Lung microvascular endothelial cell (primary cell): ENCODE measurements around the gene PTTG1IP. TPM values are rescaled to one million over a fixed set of nuclear protein-coding genes. Genes with fewer than 3 reads are reported as not detected.

ENCODE experiments used
- DNase-seq, 2 donors: peaks; one replicate each; pipeline versions ENCODE4 v3.0.0 to v3.0.0-alpha.2; 2010; ENCODE audit warnings: low read depth in 2 of 2
- total RNA-seq: library from RNA; depleted of rRNA; stranded (reverse); fragments of >200 nt; gene quantifications from 2 replicates; pipeline ENCODE4 v1.2.1, GENCODE V29; 2014

Gene PTTG1IP
- total RNA-seq, 1 donor from 2014 or later, result 379 TPM

DNA sequence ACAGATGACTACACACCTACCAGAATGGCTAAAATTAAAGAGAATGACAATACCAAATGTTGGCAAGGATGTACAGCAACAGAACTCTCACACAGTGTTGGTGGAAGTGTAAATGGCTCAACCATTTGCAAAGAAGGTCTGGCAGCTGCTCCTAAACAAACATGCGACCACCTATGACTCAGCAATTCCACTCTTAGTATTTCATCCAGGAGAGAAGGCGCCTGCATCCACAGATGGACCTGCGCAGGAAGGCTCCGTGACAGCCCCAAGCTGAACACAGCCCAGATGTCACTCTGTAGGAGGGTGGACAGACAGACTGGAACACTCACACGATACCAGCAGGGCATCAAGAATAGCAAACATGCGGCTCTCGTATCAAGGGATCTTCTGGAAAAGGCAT is 6.7 kb downstream of the PTTG1IP start:
- DNase-seq, result peak; percentile 76 to 85

DNA sequence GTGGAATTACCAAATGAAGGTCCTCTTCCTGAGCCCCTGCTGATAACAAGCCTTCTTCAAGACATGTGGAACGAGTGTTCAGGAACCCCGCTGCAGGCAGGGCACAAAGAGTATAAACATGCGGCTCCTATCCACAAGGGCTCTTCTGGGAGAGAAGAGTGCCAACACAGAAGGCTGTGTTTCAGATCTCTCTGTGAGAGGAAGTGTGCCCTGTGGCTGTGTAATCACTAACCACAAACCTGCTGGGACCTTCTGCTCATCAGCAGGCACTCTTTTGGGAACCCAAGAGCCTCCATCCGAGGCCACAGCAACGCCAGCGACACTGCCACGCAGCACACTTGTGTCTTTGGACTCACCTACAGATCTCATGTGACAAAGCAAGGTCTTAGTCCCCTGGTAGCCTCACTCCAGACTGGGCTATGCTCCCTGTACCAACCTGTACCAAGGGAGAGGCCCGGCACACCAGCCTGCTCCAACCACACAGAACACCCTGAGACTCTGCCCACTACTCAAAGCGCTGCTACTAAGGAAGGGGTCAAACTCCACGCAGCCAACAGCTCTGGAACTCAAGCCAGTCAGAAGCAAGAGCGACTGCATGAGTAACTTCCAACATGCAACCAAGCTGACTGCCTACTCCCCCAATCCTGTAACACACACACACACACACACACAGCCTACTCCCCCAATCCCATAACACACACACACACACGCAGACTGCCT is 7.8 kb downstream of the PTTG1IP start:
- peak in 1 of 2 donors; percentile 23 for DNase-seq

DNA sequence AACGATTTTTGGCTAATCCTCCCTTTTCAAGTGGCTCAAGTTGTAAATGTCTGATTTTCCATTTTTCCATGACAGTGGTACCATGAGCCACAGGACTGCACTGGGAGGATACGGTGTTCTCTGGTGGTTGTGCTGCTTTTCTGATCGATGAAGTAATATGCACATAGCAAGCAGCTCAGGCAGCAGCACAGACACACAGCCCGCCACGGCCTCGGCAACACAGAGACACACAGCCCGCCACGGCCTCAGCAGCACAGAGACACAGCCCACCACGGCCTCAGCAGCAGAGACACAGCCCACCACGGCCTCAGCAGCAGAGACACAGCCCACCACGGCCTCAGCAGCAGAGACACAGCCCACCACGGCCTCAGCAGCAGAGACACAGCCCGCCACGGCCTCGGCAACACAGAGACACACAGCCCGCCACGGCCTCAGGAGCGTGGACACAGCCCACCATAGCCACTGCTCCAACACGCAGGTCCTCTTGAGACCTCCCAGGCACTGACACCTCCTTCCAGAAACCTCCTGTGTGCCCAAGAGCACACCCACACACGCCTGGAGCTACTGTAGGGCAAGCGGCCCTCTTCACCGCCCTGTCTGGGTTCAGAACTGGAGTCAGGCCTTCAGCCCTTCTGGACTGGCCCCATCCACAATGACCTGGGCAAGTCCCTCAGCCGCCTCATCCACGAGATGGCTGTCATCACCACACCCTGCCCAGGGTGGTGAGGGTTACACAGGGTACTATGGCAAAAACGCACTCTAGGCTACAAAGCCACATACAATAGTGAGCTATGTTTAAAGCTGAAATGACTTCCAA is 10.4 kb downstream of the PTTG1IP start:
- no peak for DNase-seq

DNA sequence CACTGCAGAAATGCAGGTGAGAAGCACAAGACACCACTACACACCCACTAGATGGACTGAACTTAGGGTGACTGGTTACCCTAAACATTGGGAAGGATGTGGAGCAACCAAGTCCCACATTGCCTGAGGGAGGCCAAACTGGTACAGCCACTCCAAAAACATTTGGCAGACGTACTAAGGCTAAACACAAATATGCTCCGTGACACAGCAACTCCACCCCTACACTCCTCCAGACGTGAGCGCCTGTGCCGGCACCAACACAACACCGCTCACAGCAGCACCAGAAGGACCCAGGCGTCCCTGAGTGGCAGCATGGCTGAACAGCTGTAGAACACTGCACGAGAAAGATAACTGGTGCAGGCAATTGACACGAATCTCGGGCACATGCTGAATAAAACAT is 14.7 kb downstream of the PTTG1IP start:
- no peak for DNase-seq

DNA sequence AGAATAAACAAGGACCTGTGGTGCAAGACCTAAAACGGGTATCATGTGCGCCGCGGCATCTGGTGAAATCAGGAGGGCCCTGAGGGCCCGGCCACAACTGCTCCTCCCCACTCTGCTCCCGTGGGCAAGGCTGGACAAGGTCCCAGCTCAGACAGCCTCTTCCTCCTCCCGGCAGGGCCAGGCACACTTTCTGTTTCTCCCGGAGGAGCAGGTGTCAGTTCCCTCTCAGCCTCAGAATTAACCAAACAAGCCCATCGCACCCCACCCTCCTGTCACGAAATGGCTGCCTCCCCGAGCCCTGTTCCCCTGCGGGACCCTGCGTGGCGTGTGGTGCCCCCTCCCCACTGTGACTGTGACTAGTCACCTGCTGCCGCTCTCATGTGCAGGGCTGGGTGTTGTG is 15.2 kb downstream of the PTTG1IP start:
- no peak for DNase-seq

DNA sequence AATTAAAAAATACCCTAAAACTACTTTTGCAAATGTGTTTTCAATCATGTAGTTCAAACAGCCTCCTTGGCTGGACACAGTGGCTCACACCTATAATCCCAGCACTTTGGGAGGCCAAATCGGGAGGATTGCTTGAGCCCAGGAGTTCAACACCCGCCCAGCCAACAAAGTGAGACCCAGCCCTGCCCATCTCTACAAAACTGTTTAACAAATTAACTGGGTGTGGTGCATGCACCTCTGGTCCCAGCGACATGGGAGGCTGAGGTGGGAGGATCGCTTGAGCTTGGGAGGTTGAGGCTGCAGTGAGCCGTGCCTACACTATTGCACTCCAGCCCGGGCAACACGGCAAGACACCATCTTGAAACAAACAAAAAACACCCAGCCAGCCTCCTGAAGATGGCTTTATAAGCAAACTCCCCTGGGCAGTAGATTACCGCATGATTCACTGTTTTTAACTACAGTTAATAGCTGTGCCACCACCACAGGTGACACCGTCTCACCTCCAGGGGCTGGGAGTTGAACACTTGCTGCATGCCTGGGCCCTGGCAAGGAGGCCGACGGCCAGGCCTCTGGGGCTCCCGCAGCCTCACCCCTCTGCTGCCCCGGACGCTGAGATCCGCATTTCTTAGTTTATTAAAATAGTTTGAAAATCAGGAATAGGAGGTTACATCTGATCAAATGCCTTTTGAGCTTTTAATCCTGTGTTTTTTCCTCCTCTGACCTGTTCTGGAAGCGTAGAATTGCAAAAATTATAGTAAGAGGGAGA is 16.2 kb downstream of the PTTG1IP start:
- no peak for DNase-seq

DNA sequence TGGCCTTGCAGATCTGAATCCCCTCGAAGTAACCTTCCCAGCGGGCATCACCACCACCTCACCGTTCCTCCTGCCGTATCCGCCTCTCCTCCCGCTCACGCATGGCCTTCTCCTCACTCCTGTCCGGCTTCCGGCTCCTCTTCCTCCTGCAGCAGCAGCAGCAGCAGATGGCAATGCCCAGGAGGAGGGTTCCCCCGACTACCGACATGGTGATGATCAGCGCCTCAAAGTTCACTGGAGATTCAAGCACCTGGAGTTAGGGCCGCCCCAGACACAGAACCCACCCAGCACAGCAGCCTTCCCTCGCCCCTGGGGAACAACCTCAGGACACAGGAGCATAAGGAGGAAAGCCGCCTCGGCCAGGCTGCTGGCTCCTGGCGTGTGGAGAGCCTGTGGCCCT is 17.4 kb downstream of the PTTG1IP start:
- DNase-seq, result no peak

DNA sequence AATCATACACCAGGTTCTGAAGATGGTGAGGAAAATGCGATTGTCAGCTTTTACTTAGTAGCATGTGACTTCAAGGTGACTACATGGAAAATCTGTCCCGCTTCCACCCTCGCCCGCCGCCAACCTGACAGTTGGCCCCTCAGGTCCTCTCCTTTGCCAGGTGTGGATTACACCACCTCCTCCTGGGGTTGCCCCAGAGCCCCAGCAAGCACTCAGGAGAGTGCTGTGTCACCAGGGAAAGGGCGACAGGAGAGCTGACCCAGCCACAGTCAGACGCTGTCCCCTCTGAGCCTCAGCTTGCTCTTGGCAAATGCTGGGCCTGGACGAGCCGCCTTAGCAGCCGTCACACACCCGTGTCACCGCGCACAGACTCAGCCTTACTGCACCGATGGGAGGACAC is 17.9 kb downstream of the PTTG1IP start:
- DNase-seq, result no peak

DNA sequence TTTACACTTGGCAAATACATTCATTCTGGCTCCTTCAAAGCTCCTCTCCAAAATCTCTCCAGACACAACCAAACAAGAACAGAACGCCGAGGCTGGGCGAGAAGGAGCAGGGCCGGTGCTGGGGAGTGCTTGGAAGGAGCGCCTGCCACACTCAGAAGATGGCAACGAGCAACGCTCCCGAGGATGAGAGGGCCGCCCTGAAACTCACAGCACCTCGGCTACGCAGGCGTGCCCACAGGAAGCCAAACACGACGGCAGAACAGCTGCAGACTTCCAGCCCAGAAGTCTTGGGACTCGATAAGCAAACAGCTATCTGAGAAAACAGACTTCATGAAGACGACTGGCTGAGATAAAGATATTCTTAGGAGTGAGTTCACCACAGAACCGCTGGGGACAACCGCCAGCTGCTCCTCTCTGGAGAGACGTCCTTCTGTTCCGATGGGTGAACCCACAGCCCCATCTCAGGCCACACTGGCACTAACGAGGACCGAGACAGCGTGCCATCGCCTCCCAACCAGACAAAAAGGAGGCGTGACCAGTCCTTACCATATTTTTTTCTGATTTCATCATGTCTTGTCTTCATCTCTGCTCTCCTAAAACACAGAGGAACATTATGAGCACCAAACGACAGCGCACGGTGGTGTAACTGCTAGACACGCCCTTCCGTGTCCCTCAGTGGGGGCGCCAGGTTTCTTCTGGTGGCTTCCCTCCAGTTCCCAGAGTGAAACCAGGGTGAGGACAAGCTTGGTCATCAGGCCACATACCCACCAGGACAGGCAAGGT is 18.6 kb downstream of the PTTG1IP start:
- no peak for DNase-seq

DNA sequence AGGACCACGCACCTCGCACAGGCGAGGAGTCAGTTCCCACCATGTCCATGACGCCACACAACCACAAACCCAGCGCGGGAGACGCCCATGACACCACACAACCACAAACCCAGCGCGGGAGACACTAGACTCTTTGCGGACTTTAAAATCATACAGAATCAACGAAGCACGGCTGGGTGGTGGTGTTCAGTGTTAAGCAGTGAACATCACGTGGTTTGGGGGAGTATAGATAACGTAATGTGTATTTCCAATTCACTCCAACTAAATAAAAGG is 19.2 kb downstream of the PTTG1IP start:
- DNase-seq, result no peak

DNA sequence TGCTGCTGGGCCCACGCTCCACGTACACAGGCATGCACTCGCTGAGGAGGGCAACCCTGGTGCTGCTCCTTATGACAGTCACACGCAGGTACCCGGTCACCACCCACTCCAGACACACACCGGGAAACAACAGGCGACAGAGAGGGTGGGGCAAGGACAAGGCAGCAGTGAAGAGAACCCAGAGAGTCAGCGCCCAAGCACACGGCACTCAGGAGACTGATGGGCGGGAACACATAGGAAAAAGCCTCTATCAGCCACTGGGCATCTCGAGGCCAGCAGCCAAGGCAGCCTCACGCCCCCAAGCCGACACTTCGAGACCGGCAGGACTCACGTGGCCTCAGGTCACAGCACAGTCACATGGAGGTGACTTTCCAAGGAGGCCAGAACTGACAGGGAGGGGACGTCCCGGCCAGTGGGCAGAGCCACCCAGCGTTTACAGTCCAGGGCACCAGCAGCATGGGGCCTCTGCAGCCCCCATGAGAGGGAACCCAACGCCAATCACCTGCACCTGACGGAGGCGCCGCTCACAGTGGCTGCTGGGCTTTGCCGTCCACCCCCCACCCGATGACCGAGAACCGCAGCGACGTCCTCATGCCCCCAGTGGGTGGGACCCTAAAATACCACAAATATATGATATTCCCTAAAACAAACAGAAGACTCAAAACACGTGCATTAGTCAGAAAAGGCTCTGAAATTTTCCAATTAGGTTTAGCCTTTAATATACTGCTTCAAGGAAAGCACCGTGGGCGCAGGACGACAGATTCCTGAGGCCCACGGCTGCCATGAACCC is 19.7 kb downstream of the PTTG1IP start:
- no peak for DNase-seq

DNA sequence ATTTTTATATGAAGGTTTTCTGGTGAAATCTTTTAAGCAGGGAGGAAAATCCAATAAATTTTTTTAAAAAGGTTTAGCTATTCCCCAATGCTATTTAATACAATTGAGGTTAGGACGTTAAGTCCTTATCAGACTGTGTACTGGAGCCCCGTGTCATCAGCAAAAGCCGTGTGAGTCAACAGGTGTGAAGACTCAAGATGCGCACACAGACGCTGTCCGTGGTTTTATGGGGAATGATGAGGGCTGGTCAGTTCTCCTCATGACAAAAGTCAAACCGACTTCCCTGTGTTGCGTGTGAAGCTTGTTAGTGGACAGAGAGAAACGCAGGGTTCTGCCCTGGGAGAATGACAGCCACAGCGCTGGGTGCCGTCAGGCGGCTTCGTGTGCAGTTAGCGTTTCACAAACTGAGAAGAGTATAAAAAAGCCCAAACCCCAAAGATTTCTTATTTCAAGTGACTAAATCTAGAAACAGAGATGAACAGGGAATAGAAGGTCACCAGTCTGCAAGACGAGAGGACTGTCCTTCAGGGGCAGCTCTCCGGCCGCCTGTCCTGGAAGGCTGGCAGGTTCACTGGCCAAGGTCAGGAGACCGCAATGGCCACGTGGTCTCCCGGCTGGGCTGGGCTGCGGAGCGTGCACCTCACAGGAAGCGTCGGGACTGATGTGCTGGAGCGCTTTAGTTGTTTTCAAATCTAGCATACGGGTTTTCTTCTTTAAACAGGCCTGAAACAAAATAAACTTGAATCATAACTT is 22.4 kb downstream of the PTTG1IP start:
- no peak for DNase-seq

DNA sequence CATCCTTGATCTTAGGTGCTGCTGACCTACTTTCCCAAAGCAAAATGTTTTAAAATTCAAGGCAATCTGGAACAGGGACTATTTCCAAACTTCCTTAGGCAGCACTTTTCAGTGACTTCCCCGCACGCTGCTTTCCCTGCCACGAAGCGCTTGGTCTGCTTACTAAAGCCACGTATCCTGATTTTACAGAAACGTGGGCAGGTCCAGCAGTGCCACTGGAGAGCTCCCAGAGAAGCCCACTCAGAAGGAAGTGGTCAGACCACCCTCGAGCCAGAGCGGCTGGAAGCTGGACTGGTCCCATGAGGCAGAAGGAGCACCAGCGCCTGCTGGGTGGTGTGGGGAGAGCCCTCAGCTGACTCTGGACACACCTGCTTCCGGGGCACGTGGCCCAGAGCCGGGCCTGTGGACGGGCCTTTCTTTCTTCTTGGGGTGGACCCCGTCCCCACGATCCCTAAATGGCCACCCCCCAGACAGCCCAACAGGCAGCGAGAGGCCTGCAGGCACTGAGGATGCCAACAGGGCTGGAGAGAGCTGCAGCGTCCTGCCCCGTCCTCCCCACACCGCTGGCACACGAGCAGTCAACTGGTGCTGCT is 23.2 kb downstream of the PTTG1IP start:
- DNase-seq, result no peak

DNA sequence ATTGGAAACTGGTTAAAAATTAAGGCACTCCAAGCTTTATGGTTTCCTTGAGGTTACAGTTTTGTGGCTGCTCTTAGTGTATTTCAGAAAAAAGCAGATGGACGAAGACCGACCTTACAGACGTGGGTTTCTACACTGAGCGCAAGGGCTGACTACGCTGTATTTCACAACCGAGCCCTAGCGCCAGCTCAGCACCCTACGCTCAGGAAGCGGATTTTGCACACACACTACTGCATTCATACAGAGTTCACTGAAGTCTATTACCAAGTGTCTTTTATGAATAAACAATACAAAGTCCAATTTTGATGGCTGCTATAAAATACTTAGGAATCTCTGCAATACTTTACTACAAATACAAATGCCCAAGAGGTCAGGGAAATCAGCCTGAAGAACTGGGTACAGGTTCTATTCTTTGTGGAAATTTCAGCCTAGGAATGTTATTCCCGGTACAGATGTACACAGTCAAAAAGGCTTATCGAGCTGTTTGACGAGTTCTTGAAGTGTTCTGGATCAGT is 23.8 kb downstream of the PTTG1IP start:
- DNase-seq, result no peak

DNA sequence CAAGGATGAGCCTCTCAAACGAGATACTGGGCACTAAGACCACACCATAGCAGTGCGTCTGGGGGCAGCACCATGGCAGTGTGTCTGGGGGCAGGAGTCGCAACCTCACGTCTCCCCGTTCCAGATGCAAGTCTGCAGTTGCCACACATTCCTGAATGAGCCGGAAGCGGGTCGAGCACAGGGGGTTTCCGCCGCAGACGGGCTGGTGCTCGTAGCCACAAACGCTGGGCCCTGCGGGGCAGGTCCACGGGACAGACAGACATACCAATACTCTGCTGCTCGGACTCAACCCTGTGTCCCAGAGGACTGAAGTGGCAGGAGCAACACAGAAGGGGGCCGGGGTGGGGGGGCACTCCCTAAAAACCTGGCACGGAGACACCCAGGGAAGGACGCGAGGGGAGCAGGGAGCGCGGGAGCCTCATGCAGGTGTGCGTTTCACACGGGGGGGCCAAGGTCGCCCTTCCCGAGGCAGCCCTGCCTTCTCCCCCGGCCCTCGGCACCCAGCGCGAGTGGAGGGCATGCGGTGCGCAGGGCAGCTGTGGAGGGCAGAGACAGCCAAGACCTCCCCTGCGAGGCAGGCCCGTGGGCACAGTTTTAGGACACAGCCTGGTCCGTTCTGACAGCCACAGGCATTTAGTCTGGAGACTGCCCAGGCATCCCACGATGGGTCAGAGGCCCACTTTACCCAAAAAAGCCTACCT is 24.5 kb downstream of the PTTG1IP start:
- DNase-seq, result no peak

DNA sequence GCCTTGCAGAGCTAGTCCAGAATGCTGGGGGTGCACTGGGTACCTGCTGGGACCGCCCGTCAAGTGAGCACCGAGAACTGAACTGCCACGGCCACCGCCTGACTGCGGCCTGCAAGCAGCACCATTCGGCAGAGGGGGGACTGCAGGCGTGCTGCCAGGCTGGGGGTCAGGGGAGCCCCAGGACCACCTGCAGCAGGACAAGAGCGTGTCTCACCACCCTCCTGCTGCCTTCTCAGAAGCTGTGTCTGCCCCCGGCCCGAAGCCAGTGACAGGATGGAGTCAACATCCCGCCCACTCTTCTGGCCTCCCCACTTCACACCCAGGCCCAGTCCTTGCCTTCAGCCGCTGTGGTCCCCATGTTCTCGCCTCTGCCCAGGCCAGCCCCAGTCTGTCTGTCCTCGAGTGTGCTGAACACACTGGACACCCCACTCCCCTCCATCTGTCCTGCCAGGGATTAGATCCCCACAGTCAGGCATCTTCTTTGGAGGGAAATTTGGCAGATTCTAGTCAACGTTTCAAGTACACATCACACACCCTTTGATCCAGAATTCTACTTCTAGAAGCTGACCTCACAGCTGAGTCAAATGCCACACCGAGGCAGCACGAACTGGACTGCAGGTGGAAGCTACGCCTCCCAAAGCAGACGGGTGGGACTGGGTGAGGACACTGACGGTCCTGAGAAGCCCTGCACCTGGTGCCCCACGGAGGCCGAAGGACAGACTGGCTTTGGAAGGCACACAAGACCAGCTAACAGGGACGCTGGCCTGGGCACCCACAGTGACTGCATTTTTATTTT is 26.0 kb downstream of the PTTG1IP start:
- no peak for DNase-seq

DNA sequence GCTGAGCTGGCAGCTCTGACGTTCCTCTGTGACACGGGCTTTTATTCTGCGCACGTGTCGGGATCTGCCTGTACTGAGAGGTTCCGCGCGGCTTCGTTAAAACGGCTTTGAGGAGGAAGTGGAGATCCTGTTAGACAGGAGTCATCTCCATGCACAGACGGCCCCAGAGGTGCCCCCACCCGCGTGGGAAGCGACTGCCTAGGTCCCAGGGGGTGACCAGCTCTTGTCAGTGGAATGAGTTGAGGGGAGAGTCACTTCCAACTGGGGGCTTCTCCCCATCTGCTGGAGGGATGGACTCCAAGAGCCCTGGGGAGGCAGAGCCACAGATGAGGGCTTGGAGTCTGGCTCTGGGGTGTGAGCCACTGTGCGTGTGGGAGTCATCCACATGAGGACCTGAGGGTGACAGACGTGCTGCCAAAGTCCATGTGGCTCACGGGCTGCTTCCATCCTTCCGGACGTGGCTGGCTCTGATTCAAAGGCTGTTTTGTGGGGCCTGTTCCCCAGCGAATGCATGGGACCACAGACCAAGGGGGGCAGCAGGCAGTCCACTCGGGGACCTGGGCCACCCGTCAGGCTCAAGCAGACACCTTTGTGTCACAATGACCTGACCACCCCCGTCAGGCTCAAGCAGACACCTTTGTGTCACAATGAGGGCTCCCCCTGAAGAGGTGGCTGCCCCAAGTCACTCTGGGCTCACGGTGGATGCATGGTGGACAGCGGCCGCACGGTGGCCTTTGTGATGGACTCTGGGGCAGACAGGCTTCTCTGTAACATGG is 26.8 kb downstream of the PTTG1IP start:
- peak; percentile 62 to 69 for DNase-seq

DNA sequence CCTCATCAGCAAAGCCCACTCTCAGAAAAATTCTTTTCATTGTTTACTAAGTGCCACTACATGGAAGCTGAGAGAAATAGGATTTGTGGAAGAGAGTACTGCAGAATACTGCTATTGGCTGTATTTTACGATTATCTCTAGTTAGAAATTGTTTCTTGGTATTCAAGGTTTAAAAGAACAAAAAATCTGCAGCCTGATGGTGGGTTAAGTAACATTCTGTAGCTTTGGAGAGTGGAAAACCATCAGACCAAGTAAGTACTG is 27.3 kb downstream of the PTTG1IP start:
- DNase-seq, result no peak
